GM21515 (cell line): Measurements from ENCODE around the gene STIM1.
A peak's percentile ranks its signal among the peaks of the same experiment; 100 is the strongest.

ENCODE experiments used
- ATAC-seq: cut with Tn5 transposase; IDR thresholded peaks from one replicate; pipeline ENCODE4 v1.9.1; 2021; ENCODE audit not compliant: unreplicated experiment

Gene STIM1

GRCh38 chr11:3944198-3944597, 88.7 kb downstream of the STIM1 start:
- no peak for ATAC-seq

DNA sequence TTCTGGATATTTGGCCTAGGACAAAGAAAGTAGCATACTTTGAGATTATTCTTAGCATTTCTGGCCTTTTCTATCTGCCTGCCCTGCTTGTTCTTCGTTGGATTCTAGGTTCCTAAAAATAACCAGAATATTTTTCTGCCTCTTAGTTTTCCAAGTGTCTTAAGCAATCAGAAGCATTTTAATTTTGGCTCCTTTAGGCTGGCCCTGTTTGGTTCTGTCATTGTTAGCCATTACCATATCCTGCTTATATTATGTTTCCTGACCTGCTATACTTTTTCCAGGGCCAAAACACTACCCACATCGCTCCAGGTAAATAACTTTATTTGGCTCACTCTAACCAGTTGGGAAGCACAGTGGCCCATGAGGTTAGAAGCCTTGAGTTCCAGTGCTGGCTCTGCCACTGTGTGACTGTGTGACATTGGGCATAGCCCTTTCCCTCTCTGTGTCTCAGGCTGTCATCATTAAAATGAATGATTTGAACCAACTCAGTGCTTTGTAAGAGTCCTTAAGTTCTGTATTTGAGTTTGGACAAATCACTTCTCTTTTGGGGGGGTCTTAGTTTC, 91.1 kb downstream of the STIM1 start:
- no peak for ATAC-seq

DNA sequence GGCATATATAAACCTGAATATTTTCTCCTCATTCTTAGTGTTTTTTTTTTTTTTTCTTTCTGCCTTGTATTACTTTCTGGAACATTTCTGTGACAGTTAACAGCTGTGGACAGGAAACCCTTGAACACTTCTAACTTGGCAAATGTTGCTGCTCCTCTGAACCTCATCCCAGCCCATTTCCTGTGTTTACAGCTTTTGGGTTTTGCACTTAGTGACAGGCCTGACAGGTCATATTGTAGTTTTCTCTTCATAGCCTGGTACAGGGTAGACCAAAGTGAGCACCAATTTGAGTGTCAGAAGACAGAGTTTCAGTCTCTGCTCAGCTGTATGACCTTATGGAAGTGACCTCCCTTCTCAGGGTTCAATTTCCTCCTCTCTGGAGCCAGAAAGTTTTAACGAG, 91.6 kb downstream of the STIM1 start:
- peak; percentile 71 for ATAC-seq

GRCh38 chr11:3949125-3949524, 93.7 kb downstream of the STIM1 start:
- peak; percentile 61 for ATAC-seq

GRCh38 chr11:3950996-3951660, 95.7 kb downstream of the STIM1 start:
- ATAC-seq, result no peak

- no peak for ATAC-seq
Measured at GRCh38 chr11:3952715-3953114, 97.3 kb downstream of the STIM1 start.

DNA sequence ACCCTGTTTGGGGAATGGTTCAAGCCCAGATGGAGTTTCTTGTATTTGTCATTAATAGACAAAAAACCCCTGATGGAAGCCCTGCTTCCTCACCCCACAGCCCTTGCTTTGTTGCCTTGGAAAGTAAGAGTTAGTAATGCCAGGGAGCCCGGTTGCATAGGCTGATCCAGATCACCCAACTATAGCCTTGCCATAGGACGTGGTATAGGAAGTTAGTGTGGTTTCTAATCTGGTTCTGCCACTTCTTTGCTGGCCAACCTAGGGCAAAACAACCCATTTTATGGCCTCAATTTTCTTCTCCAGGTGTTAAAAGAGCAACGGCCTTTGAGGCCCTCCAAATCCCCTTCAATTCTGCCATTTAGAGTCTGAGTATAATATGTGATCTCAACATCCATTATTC, 97.9 kb downstream of the STIM1 start:
- ATAC-seq, result no peak

GRCh38 chr11:3954448-3955298, 99.2 kb downstream of the STIM1 start:
- ATAC-seq, result no peak

DNA sequence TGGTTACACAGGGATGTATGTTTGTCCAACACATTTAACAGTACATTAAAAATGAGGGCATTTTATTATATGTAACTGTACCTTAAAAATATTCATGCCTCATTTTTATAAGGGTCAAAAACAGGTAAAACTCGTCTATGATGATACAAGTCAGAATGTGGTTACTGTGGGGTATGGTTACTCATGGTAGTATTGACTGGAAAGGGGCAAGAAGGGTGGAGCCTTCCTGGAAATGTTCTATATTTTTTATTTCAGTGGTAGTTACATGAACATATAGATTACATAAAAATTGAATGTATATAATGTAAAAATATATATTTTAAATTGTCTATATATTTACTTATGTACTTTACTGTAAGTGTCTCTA, 99.8 kb downstream of the STIM1 start:
- no peak for ATAC-seq

DNA sequence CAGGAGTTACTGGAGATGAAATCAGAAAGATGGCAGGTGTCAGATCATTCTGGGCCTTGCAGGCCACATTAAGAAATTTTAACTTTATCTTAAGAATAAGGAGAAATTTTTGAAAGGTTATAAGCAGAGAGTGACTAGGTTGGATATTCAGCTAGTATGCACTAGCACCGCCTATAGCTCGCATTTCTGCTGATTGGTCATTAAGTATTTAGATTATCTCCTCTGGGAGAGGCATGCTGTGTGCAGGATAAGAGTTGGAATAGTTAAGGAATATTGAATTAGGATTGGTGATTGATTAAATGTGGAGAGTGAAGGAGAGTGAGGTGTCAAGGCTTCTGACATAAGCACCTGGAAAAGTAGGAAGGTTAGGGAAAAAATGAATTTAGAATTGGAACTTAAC, 100.6 kb downstream of the STIM1 start:
- no peak for ATAC-seq

DNA sequence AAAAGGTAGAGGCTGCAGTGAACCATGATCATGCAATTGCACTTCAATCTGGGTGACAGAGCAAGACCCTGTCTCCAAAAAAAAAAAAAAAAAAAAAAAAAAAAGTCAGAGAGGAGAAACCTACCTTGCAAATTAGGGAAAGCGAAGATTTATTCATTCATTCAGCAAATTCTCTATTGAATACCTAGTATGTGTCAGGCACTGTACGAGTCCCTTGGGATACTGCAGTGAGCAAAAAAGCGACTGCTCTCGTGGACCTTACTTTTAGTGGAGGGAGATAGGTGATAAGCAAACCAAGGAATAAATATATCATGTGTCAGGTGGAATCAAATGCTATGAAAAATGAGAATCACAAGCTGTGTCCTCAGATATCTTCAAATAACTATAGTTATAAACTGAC, 101.3 kb downstream of the STIM1 start:
- ATAC-seq, result no peak

GRCh38 chr11:3957437-3957836, 102.0 kb downstream of the STIM1 start:
- no peak for ATAC-seq

- no peak for ATAC-seq
Measured at GRCh38 chr11:3958281-3958680, 102.8 kb downstream of the STIM1 start.

DNA sequence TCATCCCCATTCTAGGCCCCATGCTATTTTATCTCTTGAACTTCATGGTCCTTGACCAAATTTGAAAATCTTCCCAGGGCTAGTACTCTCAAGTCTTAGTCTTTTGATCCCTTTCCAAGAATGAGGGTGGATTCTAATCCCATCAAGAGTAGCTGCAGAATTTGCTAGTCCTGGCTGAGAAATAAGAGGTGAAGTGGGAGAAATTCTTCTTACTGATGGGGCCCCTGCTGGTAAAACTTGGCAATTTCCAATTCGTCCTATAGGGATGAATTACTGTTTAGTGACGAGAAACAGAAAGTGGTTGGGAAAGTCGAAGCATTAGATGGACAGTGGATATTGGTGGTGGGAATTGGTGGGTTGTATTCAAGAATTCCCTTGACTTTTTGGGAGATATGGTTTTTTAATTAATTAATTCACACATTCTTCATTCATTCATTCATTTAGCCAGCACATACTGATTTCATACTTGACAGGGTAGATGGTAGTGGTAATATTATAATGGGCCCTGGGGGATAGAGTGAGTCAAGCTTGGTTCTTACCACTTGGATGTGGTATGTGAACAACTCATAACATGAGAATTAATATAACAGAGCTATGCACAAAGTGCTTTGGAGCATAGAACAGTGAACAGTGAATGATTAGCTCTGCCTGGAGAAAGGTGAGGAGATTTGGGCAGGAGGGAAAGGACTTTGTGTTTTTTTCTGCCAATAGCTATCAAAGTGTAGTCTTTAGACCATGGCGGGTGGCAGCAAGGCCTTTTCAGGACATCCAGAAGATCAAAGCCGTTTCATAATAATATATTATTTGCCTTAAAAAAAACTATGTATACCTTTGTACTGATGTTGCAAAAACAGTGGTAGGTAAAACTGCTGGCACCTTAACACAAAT, 103.8 kb downstream of the STIM1 start:
- no peak for ATAC-seq

DNA sequence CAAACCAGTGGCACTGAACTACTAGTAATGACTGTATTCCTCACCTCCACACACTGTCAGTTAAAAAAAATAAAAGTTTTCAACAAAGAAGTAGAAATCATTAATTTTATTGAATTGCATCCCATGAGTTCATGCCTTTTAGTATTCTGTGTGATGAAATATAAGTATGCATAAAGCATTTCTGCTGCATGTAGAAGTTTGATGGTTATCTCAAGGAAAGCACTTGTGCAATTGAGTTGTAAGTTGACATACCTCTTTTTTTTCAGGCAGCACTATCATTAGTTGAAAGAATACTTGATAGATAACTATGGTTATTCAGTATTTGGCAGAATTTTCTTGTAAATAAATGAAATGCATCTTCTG, 104.4 kb downstream of the STIM1 start:
- no peak for ATAC-seq

DNA sequence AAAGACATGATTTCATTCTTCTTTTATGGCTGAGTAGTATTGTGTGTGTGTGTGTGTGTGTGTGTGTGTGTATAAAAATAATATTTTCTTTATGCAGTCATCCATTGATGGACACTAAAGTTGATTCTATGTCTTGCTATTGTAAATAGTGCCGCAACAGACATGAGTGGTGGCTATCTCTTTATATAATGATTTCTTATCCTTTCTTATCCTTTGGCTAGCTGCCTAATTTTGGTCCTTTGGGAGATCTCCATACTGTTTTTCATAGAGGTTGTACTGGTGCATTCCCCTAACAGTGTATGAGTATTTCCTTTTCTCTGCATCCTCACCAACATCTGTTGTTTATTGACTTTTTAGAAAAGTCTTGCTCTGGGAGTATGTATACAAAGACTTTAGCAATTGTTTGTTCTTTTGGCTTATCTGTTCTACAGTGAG, 107.0 kb downstream of the STIM1 start:
- ATAC-seq, result no peak

DNA sequence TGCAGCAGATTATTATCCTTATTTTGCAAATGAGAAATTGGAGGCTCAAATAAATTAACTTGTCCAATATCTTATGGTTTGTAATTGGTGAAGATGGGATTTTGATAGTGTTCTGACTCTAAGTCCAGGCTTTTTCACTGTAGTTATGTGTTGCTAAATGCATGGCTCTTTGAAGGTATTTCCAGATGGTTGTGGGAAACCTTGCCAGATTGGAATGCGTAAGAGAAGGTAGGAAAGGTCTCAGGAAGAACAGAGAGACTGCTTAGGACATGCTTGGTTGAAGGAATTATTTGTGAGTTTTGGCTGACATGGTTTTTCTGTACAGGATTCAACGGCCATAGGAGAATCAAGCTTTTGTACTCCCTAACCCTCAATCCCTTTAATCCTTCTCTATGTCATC, 108.6 kb downstream of the STIM1 start:
- ATAC-seq, result no peak

DNA sequence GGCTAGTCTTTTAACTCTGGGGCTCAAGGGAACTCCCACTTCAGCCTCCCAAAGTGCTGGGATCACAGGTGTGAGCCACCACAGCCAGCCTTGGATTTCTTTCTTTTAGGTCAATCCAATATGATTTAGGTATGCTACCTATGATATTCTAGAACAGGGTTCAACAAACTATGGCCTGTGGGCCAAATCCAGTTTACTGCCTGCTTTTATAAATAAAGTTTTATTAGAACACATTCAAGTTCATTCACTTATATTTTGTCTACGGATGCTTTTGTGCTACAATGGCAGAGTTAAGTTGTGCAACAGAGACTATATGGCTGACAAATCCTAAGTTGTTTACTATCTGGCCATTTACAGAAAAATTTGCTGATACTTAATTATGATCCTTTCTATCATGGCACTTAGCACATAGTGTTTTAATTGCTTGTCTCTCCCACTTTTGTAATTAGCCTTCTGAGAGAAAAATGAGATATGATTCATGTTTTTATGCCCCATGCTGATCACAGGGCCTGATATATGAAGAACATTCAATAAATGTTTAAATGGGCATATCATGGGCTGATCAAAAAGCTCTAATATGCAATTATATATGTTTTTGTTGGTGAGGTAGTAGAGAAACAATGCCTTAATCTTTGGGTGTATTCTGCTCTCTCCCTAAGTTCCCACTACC, 109.6 kb downstream of the STIM1 start:
- no peak for ATAC-seq

DNA sequence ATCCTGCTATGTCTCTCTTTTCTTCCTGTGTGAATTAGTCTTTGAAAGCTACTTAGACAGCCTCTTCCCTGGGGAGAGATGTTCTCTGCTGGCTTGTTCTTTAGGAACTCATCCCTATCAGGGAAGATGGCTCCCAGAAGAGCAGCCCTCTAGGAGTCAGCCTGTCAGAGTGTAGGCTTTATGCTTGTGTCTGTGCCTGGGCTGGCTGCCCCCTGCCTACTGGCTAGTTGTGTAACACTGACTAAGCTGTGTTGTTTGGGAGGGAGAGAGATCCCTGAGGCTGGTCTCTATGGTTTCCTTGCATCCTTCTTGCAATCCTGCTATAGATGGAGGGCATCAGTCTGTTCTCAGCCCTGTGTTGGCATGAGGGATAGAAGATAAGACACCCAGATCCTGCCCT, 112.2 kb downstream of the STIM1 start:
- no peak for ATAC-seq

- no peak for ATAC-seq
Measured at GRCh38 chr11:3969200-3969599, 113.7 kb downstream of the STIM1 start.

GRCh38 chr11:3969613-3970012, 114.1 kb downstream of the STIM1 start:
- no peak for ATAC-seq
